ENCODE measurements around the gene NPNT.

DNA sequence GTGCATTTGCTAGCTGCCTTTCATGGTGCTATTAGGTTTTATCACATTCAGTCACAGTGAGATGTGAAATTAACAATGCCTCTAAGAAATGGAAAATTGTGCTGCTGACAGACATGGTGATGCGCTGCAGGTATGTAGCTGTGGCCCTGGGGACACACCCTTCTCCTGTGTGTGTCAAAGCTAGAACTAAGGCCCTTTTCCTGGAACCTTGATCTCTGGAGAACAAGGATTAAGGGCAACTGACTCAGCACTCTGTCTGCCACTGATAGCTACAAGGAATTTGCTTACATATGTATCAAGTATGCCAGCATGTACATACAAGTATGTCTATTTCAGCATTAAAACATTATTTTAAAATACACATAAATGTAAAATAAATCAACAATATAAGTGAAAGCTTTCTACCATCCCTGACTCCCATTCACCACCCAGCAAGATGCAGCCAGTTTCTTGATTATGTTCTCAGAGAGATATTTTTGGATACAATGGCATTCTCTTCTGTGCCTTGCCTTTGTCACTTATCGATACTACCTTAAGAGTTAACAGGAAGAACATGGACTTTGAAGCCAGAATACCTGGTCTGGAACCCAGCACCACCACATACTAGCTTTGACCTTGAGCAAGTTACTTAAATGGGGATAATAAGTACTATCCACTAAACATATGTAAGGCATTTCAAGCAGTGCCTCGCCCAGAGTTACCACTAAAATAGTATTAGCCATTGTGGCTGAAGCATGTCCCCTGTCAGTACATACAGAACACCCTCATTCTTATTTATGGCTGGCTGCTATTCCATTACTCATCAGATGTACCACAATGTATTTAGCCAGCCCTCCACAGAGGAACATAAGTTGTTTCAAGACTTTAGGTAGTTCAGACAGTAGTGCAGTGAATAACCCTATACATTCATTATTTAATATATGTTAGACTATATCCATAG, 68.5 kb downstream of the NPNT start:
- TF ChIP-seq, protein P1, sequence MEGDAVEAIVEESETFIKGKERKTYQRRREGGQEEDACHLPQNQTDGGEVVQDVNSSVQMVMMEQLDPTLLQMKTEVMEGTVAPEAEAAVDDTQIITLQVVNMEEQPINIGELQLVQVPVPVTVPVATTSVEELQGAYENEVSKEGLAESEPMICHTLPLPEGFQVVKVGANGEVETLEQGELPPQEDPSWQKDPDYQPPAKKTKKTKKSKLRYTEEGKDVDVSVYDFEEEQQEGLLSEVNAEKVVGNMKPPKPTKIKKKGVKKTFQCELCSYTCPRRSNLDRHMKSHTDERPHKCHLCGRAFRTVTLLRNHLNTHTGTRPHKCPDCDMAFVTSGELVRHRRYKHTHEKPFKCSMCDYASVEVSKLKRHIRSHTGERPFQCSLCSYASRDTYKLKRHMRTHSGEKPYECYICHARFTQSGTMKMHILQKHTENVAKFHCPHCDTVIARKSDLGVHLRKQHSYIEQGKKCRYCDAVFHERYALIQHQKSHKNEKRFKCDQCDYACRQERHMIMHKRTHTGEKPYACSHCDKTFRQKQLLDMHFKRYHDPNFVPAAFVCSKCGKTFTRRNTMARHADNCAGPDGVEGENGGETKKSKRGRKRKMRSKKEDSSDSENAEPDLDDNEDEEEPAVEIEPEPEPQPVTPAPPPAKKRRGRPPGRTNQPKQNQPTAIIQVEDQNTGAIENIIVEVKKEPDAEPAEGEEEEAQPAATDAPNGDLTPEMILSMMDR (IDR thresholded peaks at IDR 0.05): no peak
- no peak for TF ChIP-seq POLR2A (IDR thresholded peaks at IDR 0.05)
- no peak for TF ChIP-seq EP300 (IDR thresholded peaks at IDR 0.05)

All from tibial nerve (tissue), 4 donors.